Spleen (tissue), 7 donors: ENCODE data around the gene OR8G5.
"Not testable (repeated sequence)": the region's sequence is repeated elsewhere in the genome, so short reads cannot be mapped to it uniquely, and the experiment has no call there.

ENCODE experiments used
- CTCF ChIP-seq, 11 experiments: fragments of 200-600 bp in 7 of 11; fragments of 450-650 bp in 4 of 11; sonication (generic) in 4 of 11; IDR thresholded peaks in 8 of 11; conservative IDR thresholded peaks in 3 of 11; 1 replicate in 7 of 11; 2 replicates in 4 of 11; pipeline versions ENCODE4 v1.4.0 to v1.8.0; 2016 to 2021; ENCODE audit warnings: antibody characterized with exemption in 11 of 11, inconsistent platforms in 4 of 11, mild to moderate bottlenecking in 1 of 11
- POLR2A ChIP-seq, 3 donors: fragments of 450-650 bp; IDR thresholded peaks; one replicate each; pipeline ENCODE4 v1.5.1; 2017; ENCODE audit warnings: antibody characterized with exemption in 3 of 3, mild to moderate bottlenecking in 1 of 3
- donor health status: DM: no; HTN: no; CAD: no; lungs with moderate emphysema.
- donor health status: DM: no; HTN: no; CAD: no.
- donor health status: DM: no; HTN: no; CAD: no.

GRCh38 chr11:124265041-124265440 is 8.9 kb downstream of the OR8G5 start:
- not testable (repeated sequence) for TF ChIP-seq CTCF (IDR thresholded peaks at IDR 0.05 in 8 of 11, conservative IDR thresholded peaks at IDR 0.05 in 3 of 11); POLR2A (IDR thresholded peaks at IDR 0.05)
